Left ventricle myocardium superior (tissue), 1 donor: ENCODE data around the gene TRABD. TPM values are rescaled to one million over a fixed set of nuclear protein-coding genes. Genes with fewer than 3 reads are reported as not detected.

Source experiments
- ATAC-seq: fragments of 200-7000 bp; cut with Tn5 transposase; one replicate; pipeline ENCODE4 v1.9.1; 2020; ENCODE audit warnings: mild to moderate bottlenecking, moderate library complexity
- DNase-seq: peaks from one replicate; pipeline ENCODE4 v3.0.0-alpha.2; 2020
- intact Hi-C: fragments of 100-400 bp; cut with micrococcal nuclease; formaldehyde crosslinking; loops from one replicate; pipeline ENCODE4 v1.11.0; 2022
- total RNA-seq: library from RNA; stranded (reverse); fragmentation: NEBNext Ultra II Directional; extraction: Animal tissue kit (Norgen Biotek cat#: 25700); gene quantifications from one replicate; pipeline ENCODE4 v1.2.1, GENCODE V29; 2021
- donor health status: DM: no; HTN: yes; CAD: no; lungs with severe emphysema.

The TRABD gene
- total RNA-seq, 1 donor from 2014 or later: 23.8 TPM

DNA sequence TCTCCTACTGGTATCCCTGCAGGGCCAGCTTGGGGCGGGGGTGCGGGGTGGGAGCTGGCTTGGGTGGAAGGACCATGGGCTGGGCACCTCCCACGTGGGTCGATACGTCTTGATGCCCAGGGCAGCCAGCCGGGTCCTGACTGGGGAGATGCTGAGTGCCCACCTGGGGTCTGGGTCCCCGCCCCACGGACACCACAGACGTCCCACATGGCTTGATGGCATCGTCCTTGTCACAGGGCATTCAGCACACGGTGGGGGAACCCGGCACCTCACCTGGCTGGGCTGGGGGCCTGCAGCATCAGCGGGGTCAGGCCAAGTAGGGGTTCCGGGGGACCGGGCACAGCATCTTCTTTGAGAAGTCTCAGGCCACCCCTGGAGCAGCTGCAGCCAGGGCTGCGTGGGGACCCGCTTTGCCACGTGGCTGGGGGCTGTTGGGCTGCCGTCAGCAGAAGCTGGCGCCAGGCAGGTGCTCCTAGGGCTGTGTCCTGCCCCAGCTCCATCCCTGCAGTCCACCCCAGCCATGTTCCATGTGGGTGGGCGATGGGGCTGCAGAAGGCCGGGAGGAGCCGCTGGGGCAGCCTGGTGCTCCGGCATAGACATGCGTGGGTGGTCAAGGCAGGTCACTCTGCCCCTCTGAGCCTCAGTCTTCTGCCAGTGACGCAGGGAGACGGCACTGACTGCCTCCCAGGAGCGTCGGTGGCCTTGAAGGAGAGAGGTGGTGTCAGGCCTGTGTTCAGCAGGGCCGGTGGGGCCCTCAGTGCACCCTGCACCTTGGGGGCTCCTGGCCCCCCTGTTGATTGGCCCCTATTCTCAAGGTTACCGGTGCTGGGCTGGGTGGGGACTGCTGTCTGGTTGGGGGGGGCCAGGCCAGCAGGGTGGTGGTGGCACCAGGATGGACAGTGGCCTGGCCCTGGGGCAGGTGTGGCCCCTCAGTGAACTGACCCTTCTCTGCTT, 23.5 kb downstream of the TRABD start:
- ATAC-seq: peak; percentile 4
- no peak for DNase-seq
- intact Hi-C loops: no loop called here

GRCh38 chr22:50209893-50210292, 24.2 kb downstream of the TRABD start:
- ATAC-seq: peak; percentile 41
- intact Hi-C loops: loop anchor here (10.0 kb wide), 1 partner anchor 65 kb away; no protein-coding TSS in a partner anchor
- peak; percentile 74 for DNase-seq

- no peak for ATAC-seq
Observed at GRCh38 chr22:50210378-50211139, 24.8 kb downstream of the TRABD start.

GRCh38 chr22:50211147-50211546, 25.4 kb downstream of the TRABD start:
- ATAC-seq: no peak
- intact Hi-C loops: loop anchor here (10.0 kb wide), 1 partner anchor 66 kb away; no protein-coding TSS in a partner anchor
- DNase-seq: no peak

More at GRCh38 chr22:50210378-50211139, 24.8 kb downstream of the TRABD start:
- no peak for DNase-seq
- intact Hi-C loops: loop anchor here (10.0 kb wide), 1 partner anchor 66 kb away; no protein-coding TSS in a partner anchor

DNA sequence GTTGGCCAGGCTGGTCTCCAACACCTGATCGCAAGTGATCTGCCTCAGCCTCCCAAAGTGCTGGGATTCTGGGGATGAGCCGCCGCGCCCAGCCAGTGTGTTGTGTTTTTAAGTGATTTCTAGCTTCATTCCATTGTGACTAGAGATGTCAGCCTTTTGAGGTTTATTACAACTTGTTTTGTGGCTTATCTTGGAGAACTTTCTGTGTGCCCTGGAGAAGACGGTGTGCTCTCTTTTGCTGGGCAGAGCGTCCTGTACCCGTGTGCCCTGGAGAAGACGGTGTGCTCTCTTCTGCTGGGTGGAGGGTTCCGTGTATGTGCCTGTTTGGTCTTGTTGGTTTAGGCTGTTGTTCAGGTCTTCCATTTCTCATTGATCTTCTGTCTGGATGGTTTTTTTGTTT, 27.6 kb downstream of the TRABD start:
- intact Hi-C loops: loop anchor here (10.0 kb wide), 1 partner anchor 68 kb away; no protein-coding TSS in a partner anchor
- DNase-seq: no peak

GRCh38 chr22:50215297-50216054, 29.8 kb downstream of the TRABD start:
- ATAC-seq (no peak), DNase-seq (no peak)
- intact Hi-C loops: loop anchor here (10.0 kb wide), 1 partner anchor 71 kb away; no protein-coding TSS in a partner anchor

More for the DNA sequence above, 27.6 kb downstream of the TRABD start:
- ATAC-seq: no peak

GRCh38 chr22:50216055-50216683, 30.5 kb downstream of the TRABD start:
- intact Hi-C loops: loop anchor here (10.0 kb wide), 1 partner anchor 71 kb away; no protein-coding TSS in a partner anchor
- ATAC-seq: no peak
- DNase-seq: no peak

DNA sequence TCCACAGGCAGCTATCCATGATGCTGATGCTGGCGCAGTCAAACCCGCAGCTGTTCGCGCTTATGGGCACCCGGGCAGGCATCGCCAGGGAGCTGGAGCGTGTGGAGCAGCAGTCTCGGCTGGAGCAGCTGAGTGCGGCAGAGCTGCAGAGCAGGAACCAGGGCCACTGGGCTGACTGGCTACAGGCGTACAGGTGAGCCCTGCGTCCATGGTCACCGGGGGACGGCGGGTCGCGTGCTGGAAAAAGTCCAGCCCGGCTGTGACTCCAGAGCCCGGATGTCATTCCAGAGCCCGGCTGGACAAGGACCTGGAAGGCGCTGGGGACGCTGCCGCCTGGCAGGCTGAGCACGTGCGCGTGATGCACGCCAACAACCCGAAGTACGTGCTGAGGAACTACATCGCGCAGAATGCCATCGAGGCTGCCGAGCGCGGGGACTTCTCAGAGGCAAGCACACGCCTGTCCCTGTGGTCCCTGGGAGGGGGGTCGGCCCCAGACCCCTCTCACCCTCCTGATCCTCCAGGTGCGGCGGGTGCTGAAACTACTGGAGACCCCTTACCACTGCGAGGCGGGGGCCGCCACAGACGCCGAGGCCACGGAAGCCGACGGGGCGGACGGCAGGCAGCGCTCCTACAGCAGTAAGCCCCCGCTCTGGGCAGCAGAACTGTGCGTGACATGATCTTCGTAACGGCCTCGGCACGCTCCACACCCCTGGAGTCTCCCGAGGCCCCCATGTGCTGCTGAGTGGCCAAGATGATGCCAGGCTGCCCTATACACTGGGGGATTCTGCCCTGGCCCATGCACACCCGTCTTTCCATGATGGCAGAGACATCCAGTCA, 31.2 kb downstream of the TRABD start:
- ATAC-seq (no peak), DNase-seq (peak; percentile 15)
- intact Hi-C loops: loop anchor here (10.0 kb wide), 1 partner anchor 72 kb away; no protein-coding TSS in a partner anchor

DNA sequence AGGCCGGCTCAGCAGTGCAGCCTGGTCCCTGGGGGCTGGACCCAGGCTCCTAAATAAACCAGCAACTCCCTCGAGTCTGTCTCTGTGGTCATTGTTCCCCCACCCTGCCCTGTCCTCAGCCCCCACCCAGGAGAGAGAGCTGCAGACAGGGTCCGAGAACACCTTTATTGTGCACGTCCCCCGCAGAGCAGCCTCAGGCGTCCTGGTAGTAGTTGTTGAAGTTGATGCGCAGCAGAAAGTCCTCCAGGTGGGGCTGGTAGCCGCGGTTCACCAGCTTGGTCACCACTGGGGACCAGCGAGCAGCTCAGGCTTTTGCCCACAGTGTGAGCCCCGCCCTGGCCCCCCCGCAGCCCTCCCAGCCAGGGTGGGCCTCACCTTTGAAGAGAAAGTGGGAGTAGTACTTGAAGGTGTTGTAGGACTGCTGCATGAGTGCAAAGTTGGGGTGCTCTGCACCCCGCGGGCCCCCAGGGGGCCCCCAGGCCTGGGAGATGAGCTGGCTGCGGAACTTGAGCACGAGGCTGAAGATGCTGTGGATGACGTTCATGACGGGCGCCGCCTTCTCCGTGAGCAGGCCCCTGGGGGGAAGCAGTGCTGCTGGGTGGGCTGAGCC, 31.9 kb downstream of the TRABD start:
- ATAC-seq: no peak
- intact Hi-C loops: loop anchor here (10.0 kb wide), 1 partner anchor 73 kb away; no protein-coding TSS in a partner anchor
- peak; percentile 21 for DNase-seq

- intact Hi-C loops: loop anchor here (10.0 kb wide), 1 partner anchor 74 kb away; no protein-coding TSS in a partner anchor
- peak; percentile 30 for ATAC-seq
Observed at GRCh38 chr22:50218153-50218995, 32.7 kb downstream of the TRABD start.

GRCh38 chr22:50218996-50219727, 33.4 kb downstream of the TRABD start:
- intact Hi-C loops: loop anchor here (10.0 kb wide), 1 partner anchor 74 kb away; no protein-coding TSS in a partner anchor
- DNase-seq: peak; percentile 94
- ATAC-seq: peak; percentile 86

More at GRCh38 chr22:50218153-50218995, 32.7 kb downstream of the TRABD start:
- DNase-seq: peak; percentile 68

DNA sequence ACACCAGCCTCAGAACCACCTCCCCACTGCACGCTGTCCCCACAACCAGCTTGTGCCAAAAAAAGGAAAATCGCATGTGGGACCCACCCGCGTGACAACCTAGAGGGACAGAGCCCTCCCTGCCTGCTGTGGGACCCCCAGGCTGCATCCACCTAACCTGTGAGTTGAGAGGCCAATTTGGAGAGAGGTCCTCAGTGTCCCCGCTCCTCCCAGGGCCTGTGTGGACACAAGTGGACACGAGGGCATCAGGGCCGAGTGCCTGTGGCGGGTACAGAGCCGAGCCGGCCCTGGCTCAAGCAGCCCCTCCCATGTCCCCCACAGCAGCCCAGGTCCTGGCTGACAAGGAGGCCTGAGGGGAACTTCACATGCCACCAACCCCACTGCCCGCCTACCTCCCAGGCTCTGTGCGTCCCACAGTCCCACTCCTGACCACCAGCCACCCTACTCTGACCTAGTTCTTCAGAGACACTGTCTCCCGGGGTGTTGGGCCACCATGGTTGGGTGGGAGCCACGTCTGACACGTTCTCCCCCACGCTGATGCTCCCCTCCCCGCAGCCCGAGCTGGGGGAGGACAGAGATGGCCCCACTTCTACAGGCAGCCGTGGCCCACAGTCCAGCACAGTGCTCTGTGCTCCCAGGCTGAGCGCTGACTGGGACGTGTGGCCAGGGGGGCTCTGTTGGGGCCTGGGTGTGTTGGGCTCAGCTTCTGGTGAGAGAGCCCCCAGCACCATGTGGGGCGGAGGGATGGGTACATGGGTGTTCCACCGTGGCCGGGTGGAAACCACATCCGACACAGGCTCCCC, 34.3 kb downstream of the TRABD start:
- peak; percentile 29 for DNase-seq

DNA sequence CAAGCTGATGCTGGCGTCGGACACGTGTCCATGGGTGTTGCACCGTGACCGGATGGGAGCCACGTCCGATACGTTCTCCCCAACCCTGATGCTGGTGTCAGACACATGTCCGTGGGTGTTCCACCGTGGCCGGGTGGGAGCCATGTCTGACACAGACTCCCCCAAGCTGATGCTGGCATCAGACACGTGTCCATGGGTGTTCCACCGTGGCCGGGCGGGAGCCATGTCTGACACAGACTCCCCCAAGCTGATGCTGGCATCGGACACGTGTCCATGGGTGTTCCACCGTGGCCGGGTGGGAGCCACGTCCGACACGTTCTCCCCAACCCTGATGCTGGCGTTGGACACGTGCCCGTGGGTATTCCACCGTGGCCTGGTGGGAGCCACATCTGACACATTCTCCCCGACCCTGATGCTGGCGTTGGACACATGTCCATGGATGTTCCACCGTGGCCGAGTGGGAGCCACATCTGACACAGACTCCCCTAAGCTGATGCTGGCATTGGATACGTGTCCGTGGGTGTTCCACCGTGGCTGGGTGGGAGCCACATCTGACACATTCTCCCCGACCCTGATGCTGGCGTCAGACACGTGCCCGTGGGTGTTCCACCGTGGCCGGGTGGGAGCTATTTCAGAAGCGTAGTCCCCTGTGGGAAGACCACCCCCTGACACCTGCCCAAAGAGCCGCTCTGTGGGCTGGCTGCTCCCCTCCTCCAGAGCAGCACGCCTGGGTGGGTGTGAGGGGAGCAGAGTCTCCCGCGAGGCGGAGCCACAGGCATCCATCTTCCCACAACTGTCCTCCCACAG, 35.1 kb downstream of the TRABD start:
- intact Hi-C loops: no loop called here
- DNase-seq: peak; percentile 30
- ATAC-seq: no peak

More for the DNA sequence above, 34.3 kb downstream of the TRABD start:
- intact Hi-C loops: loop anchor here (10.0 kb wide), 1 partner anchor 75 kb away; no protein-coding TSS in a partner anchor
- no peak for ATAC-seq
